Measurements from ENCODE around the gene OR51G2. TPM values are rescaled to one million over a fixed set of nuclear protein-coding genes. Genes with fewer than 3 reads are reported as not detected.
"Not testable (repeated sequence)": the region's sequence is repeated elsewhere in the genome, so short reads cannot be mapped to it uniquely, and the experiment has no call there.

OR51G2 gene
- not detected for total RNA-seq

- no peaks in the 10 kb centered on the region for H3K27me3 ChIP-seq (ENCODE audit: insufficient read depth, low read length)
- H3K4me3 ChIP-seq (ENCODE audit: low read length) = no peak within 1 kb of the TSS
- no peaks in the 10 kb centered on the region for H3K9me3 ChIP-seq (ENCODE audit: low read depth, low read length)
- H3K4me1 ChIP-seq (ENCODE audit: insufficient read depth, low read length) = no peaks in the 10 kb centered on the region
Measured at GRCh38 chr11:4919250-4919649, at the start of gene OR51G2. TSS of gene OR51G2 (minus strand) at chr11:4919350. CDS start at chr11:4915663, 3,687 bp downstream.

- Histone ChIP-seq H3K4me3 (ENCODE audit: low read length) (no peak overlapping the region), H3K4me1 (ENCODE audit: insufficient read depth, low read length) (no peaks in the 10 kb centered on the region), H3K27me3 (ENCODE audit: insufficient read depth, low read length) (no peaks in the 10 kb centered on the region), H3K9me3 (ENCODE audit: low read depth, low read length) (no peaks in the 10 kb centered on the region)
Measured at GRCh38 chr11:4962816-4963215, 43.7 kb upstream of the OR51G2 start.

GRCh38 chr11:4960877-4961276 is 41.7 kb upstream of the OR51G2 start:
- no peaks in the 10 kb centered on the region for H3K27me3 ChIP-seq (ENCODE audit: insufficient read depth, low read length)
- no peaks in the 10 kb centered on the region for H3K9me3 ChIP-seq (ENCODE audit: low read depth, low read length)
- H3K4me3 ChIP-seq (ENCODE audit: low read length) = no peak overlapping the region
- no peaks in the 10 kb centered on the region for H3K4me1 ChIP-seq (ENCODE audit: insufficient read depth, low read length)

GRCh38 chr11:4957396-4957795 is 38.2 kb upstream of the OR51G2 start:
- H3K4me1 ChIP-seq (ENCODE audit: insufficient read depth, low read length) = no peaks in the 10 kb centered on the region
- no peak overlapping the region for H3K4me3 ChIP-seq (ENCODE audit: low read length)
- no peaks in the 10 kb centered on the region for H3K27me3 ChIP-seq (ENCODE audit: insufficient read depth, low read length)
- H3K9me3 ChIP-seq (ENCODE audit: low read depth, low read length) = no peaks in the 10 kb centered on the region

- H3K27me3 ChIP-seq (ENCODE audit: insufficient read depth, low read length); H3K9me3 ChIP-seq (ENCODE audit: low read depth, low read length); H3K4me3 ChIP-seq (ENCODE audit: low read length): not testable (repeated sequence)
Measured at GRCh38 chr11:4955613-4956012, 36.5 kb upstream of the OR51G2 start, which contains the start of gene OR51A2. TSS of gene OR51A2 (minus strand) at chr11:4955713. CDS start at chr11:4955713, 0 bp downstream.

GRCh38 chr11:4947505-4947904 is 28.4 kb upstream of the OR51G2 start, which contains the start of gene OR51A4:
TSS of gene OR51A4 (minus strand) at chr11:4947605. CDS start at chr11:4947100, 505 bp downstream.
- Histone ChIP-seq H3K4me3 (ENCODE audit: low read length) (no peak within 1 kb of the TSS), H3K4me1 (ENCODE audit: insufficient read depth, low read length) (no peaks in the 10 kb centered on the region), H3K27me3 (ENCODE audit: insufficient read depth, low read length) (no peaks in the 10 kb centered on the region), H3K9me3 (ENCODE audit: low read depth, low read length) (no peaks in the 10 kb centered on the region)

More at GRCh38 chr11:4955613-4956012, 36.5 kb upstream of the OR51G2 start, which contains the start of gene OR51A2:
- not testable (repeated sequence) for H3K4me1 ChIP-seq (ENCODE audit: insufficient read depth, low read length)

GRCh38 chr11:4936745-4937144 is 17.6 kb upstream of the OR51G2 start:
- Histone ChIP-seq H3K9me3 (ENCODE audit: low read depth, low read length) (no peaks in the 10 kb centered on the region), H3K27me3 (ENCODE audit: insufficient read depth, low read length) (no peaks in the 10 kb centered on the region), H3K4me3 (ENCODE audit: low read length) (no peak overlapping the region), H3K4me1 (ENCODE audit: insufficient read depth, low read length) (no peaks in the 10 kb centered on the region)

- Histone ChIP-seq H3K27me3 (ENCODE audit: insufficient read depth, low read length) (no peaks in the 10 kb centered on the region), H3K4me1 (ENCODE audit: insufficient read depth, low read length) (no peaks in the 10 kb centered on the region), H3K4me3 (ENCODE audit: low read length) (no peak overlapping the region), H3K9me3 (ENCODE audit: low read depth, low read length) (no peaks in the 10 kb centered on the region)
Measured at GRCh38 chr11:4932751-4933150, 13.6 kb upstream of the OR51G2 start.

- Histone ChIP-seq H3K4me1 (ENCODE audit: insufficient read depth, low read length) (no peaks in the 10 kb centered on the region), H3K4me3 (ENCODE audit: low read length) (no peak overlapping the region), H3K9me3 (ENCODE audit: low read depth, low read length) (no peaks in the 10 kb centered on the region), H3K27me3 (ENCODE audit: insufficient read depth, low read length) (no peaks in the 10 kb centered on the region)
Measured at GRCh38 chr11:4926608-4927007, 7.5 kb upstream of the OR51G2 start.

GRCh38 chr11:4924239-4924638 is 5.1 kb upstream of the OR51G2 start, which contains the start of gene OR51G1:
TSS of gene OR51G1 (minus strand) at chr11:4924339. CDS start at chr11:4924339, 0 bp downstream.
- Histone ChIP-seq H3K27me3 (ENCODE audit: insufficient read depth, low read length) (no peaks in the 10 kb centered on the region), H3K9me3 (ENCODE audit: low read depth, low read length) (no peaks in the 10 kb centered on the region), H3K4me1 (ENCODE audit: insufficient read depth, low read length) (no peaks in the 10 kb centered on the region), H3K4me3 (ENCODE audit: low read length) (no peak within 1 kb of the TSS)

GRCh38 chr11:4922304-4922703 is 3.2 kb upstream of the OR51G2 start:
- H3K9me3 ChIP-seq (ENCODE audit: low read depth, low read length) = no peaks in the 10 kb centered on the region
- no peaks in the 10 kb centered on the region for H3K4me1 ChIP-seq (ENCODE audit: insufficient read depth, low read length)
- no peak overlapping the region for H3K4me3 ChIP-seq (ENCODE audit: low read length)
- no peaks in the 10 kb centered on the region for H3K27me3 ChIP-seq (ENCODE audit: insufficient read depth, low read length)

GRCh38 chr11:4921796-4922195 is 2.6 kb upstream of the OR51G2 start:
- Histone ChIP-seq H3K9me3 (ENCODE audit: low read depth, low read length) (no peaks in the 10 kb centered on the region), H3K4me3 (ENCODE audit: low read length) (no peak overlapping the region), H3K27me3 (ENCODE audit: insufficient read depth, low read length) (no peaks in the 10 kb centered on the region), H3K4me1 (ENCODE audit: insufficient read depth, low read length) (no peaks in the 10 kb centered on the region)

GRCh38 chr11:4916581-4916980 is 2.6 kb downstream of the OR51G2 start:
- no peaks in the 10 kb centered on the region for H3K9me3 ChIP-seq (ENCODE audit: low read depth, low read length)
- H3K4me1 ChIP-seq (ENCODE audit: insufficient read depth, low read length) = no peaks in the 10 kb centered on the region
- H3K4me3 ChIP-seq (ENCODE audit: low read length) = no peak overlapping the region
- H3K27me3 ChIP-seq (ENCODE audit: insufficient read depth, low read length) = no peaks in the 10 kb centered on the region

GRCh38 chr11:4903484-4903883 is 15.7 kb downstream of the OR51G2 start, which contains the start of gene OR51A7:
TSS of gene OR51A7 (plus strand) at chr11:4903783. CDS start at chr11:4907370, 3,587 bp downstream.
- Histone ChIP-seq H3K4me3 (ENCODE audit: low read length) (no peak within 1 kb of the TSS), H3K4me1 (ENCODE audit: insufficient read depth, low read length) (no peaks in the 10 kb centered on the region), H3K9me3 (ENCODE audit: low read depth, low read length) (no peaks in the 10 kb centered on the region), H3K27me3 (ENCODE audit: insufficient read depth, low read length) (no peaks in the 10 kb centered on the region)

GRCh38 chr11:4891996-4892640 is 27.0 kb downstream of the OR51G2 start:
- H3K27me3 ChIP-seq (ENCODE audit: insufficient read depth, low read length) = no peaks in the 10 kb centered on the region
- H3K9me3 ChIP-seq (ENCODE audit: low read depth, low read length) = no peaks in the 10 kb centered on the region
- H3K4me1 ChIP-seq (ENCODE audit: insufficient read depth, low read length) = no peaks in the 10 kb centered on the region
- H3K4me3 ChIP-seq (ENCODE audit: low read length) = no peak overlapping the region

GRCh38 chr11:4890279-4890678 is 28.9 kb downstream of the OR51G2 start:
- Histone ChIP-seq H3K9me3 (ENCODE audit: low read depth, low read length) (no peaks in the 10 kb centered on the region), H3K4me1 (ENCODE audit: insufficient read depth, low read length) (no peaks in the 10 kb centered on the region), H3K4me3 (ENCODE audit: low read length) (no peak overlapping the region), H3K27me3 (ENCODE audit: insufficient read depth, low read length) (no peaks in the 10 kb centered on the region)
